Spinal cord (tissue), 10 donors: ENCODE results near the gene SRGAP2B. TPM values are rescaled to one million over a fixed set of nuclear protein-coding genes. Genes with fewer than 3 reads are reported as not detected.
"Not testable (repeated sequence)": the region's sequence is repeated elsewhere in the genome, so short reads cannot be mapped to it uniquely, and the experiment has no call there.

Experiments used
- DNase-seq, 6 donors: peaks; one replicate each; pipeline versions ENCODE4 v3.0.0 to v3.0.0-alpha.2; 2013 to 2015; ENCODE audit warnings: low spot score in 6 of 6, low read depth in 4 of 6
- H3K27ac ChIP-seq: one replicate; pipeline ENCODE4 v1.5.1; 2013; ENCODE audit warnings: low read depth, low read length, control low read depth
- H3K27me3 ChIP-seq: one replicate; pipeline ENCODE4 v1.6.1; 2013; ENCODE audit warnings: low read length; ENCODE audit not compliant: control insufficient read depth, insufficient read depth
- H3K36me3 ChIP-seq: one replicate; pipeline ENCODE4 v1.6.1; 2013; ENCODE audit warnings: low read length; ENCODE audit not compliant: control insufficient read depth, insufficient read depth
- H3K4me1 ChIP-seq: one replicate; pipeline ENCODE4 v1.6.1; 2013; ENCODE audit warnings: low read length; ENCODE audit not compliant: control insufficient read depth, insufficient read depth
- H3K4me3 ChIP-seq: one replicate; pipeline ENCODE4 v1.5.1; 2013; ENCODE audit warnings: low read depth, low read length, control low read depth
- H3K9me3 ChIP-seq: one replicate; pipeline ENCODE4 v1.6.1; 2013; ENCODE audit warnings: low read length; ENCODE audit not compliant: control insufficient read depth, insufficient read depth
- WGBS: methylation state at CpG from one replicate; pipeline ENCODE4 v1.1.5; 2013; ENCODE audit warnings: missing lambda C conversion rate; ENCODE audit not compliant: insufficient coverage; 5-methylcytosine and 5-hydroxymethylcytosine counted together
- polyA plus RNA-seq, 2 donors: library from polyadenylated mRNA; unstranded; fragments of 120-200 nt; gene quantifications; one replicate each; pipeline ENCODE4 v1.2.1, GENCODE V29; 2013; ENCODE audit not compliant: insufficient read length in 2 of 2
- total RNA-seq, 2 donors: library from RNA; depleted of rRNA in 1 of 2; stranded (reverse); fragments of 120-200 nt in 1 of 2; fragments of >200 nt in 1 of 2; gene quantifications; one replicate each; pipeline versions ENCODE4 v1.2.3 to v1.2.4, GENCODE V29; 2013 to 2014
- donor health status: healthy.

Gene SRGAP2B
- total and polyA plus RNA-seq, 4 donors: 56.2 to 84.3 (median 64.9) TPM

GRCh38 chr1:144917154-144918026, 177.7 kb downstream of the SRGAP2B start:
- H3K4me1 ChIP-seq, H3K27ac ChIP-seq, DNase-seq, H3K27me3 ChIP-seq, H3K9me3 ChIP-seq, H3K36me3 ChIP-seq, H3K4me3 ChIP-seq: not testable (repeated sequence)
- no CpG with 5 or more reads among the region's 8 CpGs for WGBS

- not testable (repeated sequence) for H3K27me3 ChIP-seq, H3K36me3 ChIP-seq, DNase-seq, H3K9me3 ChIP-seq, H3K27ac ChIP-seq, H3K4me3 ChIP-seq, H3K4me1 ChIP-seq
- no CpG with 5 or more reads among the region's 12 CpGs for WGBS
Measured at GRCh38 chr1:144913977-144914734, 181.0 kb downstream of the SRGAP2B start.

- no CpG with 5 or more reads among the region's 3 CpGs for WGBS
- DNase-seq, H3K9me3 ChIP-seq, H3K4me1 ChIP-seq, H3K27me3 ChIP-seq, H3K4me3 ChIP-seq, H3K36me3 ChIP-seq, H3K27ac ChIP-seq: not testable (repeated sequence)
Measured at GRCh38 chr1:144913458-144913857, 181.7 kb downstream of the SRGAP2B start.

- H3K4me3 ChIP-seq, H3K27ac ChIP-seq, H3K36me3 ChIP-seq, H3K27me3 ChIP-seq, DNase-seq, H3K4me1 ChIP-seq, H3K9me3 ChIP-seq: not testable (repeated sequence)
- WGBS: no CpG with 5 or more reads among the region's 5 CpGs
Measured at GRCh38 chr1:144910729-144911128, 184.4 kb downstream of the SRGAP2B start.

DNA sequence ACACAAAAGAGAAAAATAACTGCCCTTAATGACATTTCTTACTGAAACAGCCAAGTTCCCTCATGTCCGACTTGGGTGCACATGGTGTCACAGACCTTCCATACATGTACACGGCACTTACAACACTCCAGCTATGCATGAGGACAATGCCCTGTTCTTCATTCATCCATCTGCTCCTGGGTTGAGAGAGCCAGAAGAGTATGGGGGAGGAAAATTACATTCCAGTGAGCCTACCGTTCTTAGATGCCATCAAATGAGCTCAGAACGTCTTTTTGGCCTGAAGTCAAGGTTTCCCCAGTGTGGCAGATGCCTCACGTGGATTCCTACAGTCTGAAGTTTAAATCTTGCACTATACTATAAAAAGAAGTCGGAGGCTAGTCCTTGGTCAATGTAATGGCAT, 194.3 kb downstream of the SRGAP2B start:
- WGBS: no CpG with 5 or more reads among the region's 6 CpGs

GRCh38 chr1:144894454-144895201, 200.5 kb downstream of the SRGAP2B start:
- WGBS: no CpG with 5 or more reads among the region's 5 CpGs
- DNase-seq, H3K4me1 ChIP-seq, H3K4me3 ChIP-seq, H3K27ac ChIP-seq, H3K9me3 ChIP-seq, H3K27me3 ChIP-seq, H3K36me3 ChIP-seq: not testable (repeated sequence)

More for the DNA sequence above, 194.3 kb downstream of the SRGAP2B start:
- DNase-seq, H3K4me1 ChIP-seq, H3K9me3 ChIP-seq, H3K4me3 ChIP-seq, H3K27ac ChIP-seq, H3K27me3 ChIP-seq, H3K36me3 ChIP-seq: not testable (repeated sequence)

- H3K27me3 ChIP-seq, H3K27ac ChIP-seq, H3K36me3 ChIP-seq, DNase-seq, H3K4me3 ChIP-seq, H3K4me1 ChIP-seq, H3K9me3 ChIP-seq: not testable (repeated sequence)
- WGBS: no CpG with 5 or more reads among the region's 9 CpGs
Measured at GRCh38 chr1:144893710-144894438, 201.3 kb downstream of the SRGAP2B start.

DNA sequence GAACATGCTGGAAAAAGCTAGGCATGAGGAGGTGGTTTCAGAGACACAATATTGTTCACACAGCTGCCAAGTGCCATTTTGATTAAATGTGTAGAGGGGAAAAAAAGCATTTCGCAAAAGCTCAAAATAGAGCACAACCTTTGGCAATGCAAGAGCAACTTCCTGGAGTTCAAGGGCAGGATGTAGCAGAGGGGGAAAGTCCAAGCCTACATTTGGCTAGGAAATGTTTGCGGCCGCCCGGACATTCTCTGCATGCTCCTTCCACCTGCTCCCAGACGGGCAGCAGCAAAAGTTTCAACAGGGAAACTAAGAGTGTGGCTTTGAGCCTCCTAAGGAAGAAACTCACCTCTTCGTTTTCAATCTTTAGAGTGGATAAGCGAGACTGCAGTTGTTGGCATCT, 202.1 kb downstream of the SRGAP2B start:
- not testable (repeated sequence) for DNase-seq, H3K27me3 ChIP-seq, H3K4me3 ChIP-seq, H3K4me1 ChIP-seq, H3K27ac ChIP-seq, H3K36me3 ChIP-seq, H3K9me3 ChIP-seq
- no CpG with 5 or more reads among the region's 7 CpGs for whole genome bisulfite sequencing

GRCh38 chr1:144889450-144890115, 205.5 kb downstream of the SRGAP2B start:
- not testable (repeated sequence) for H3K27ac ChIP-seq, H3K4me3 ChIP-seq, H3K9me3 ChIP-seq, DNase-seq, H3K27me3 ChIP-seq, H3K4me1 ChIP-seq, H3K36me3 ChIP-seq
- no CpG with 5 or more reads among the region's 3 CpGs for WGBS
